GM12891 (cell line): ENCODE measurements around the gene MKRN3.
"Not testable (repeated sequence)": the region's sequence is repeated elsewhere in the genome, so short reads cannot be mapped to it uniquely, and the experiment has no call there.

Experiments
- DNase-seq: peaks from one replicate; pipeline ENCODE4 v3.0.0; 2011; ENCODE audit warnings: low spot score; ENCODE audit not compliant: insufficient read length
- FAIRE-seq: peaks from 2 replicates; lab custom pipeline; 2011; peaks lifted over from hg19 to GRCh38; lab: Jason Lieb, UNC
- PAX5 ChIP-seq: IDR thresholded peaks from 2 replicates; pipeline ENCODE4 v1.6.1; 2011; ENCODE audit warnings: low read length, moderate library complexity, mild to moderate bottlenecking; ENCODE audit not compliant: insufficient read depth, severe bottlenecking
- POLR2A ChIP-seq: IDR thresholded peaks from 2 replicates; pipeline ENCODE4 v1.6.1; 2011; ENCODE audit warnings: low read depth, low read length, control low read depth
- POLR2AphosphoS5 ChIP-seq: IDR thresholded peaks from 2 replicates; pipeline ENCODE4 v1.6.1; 2011; ENCODE audit warnings: low read depth, low read length, control low read depth
- POU2F2 ChIP-seq: IDR thresholded peaks from 2 replicates; pipeline ENCODE4 v1.6.1; 2011; ENCODE audit warnings: low read depth, mild to moderate bottlenecking, control low read depth, low read length, moderate library complexity
- SPI1 ChIP-seq: IDR thresholded peaks from 2 replicates; pipeline ENCODE4 v1.6.1; 2011; ENCODE audit warnings: low read depth, low read length, control low read depth
- TAF1 ChIP-seq: IDR thresholded peaks from 2 replicates; pipeline ENCODE4 v1.6.1; 2011; ENCODE audit warnings: low read depth, low read length, control low read depth

Gene MKRN3

GRCh38 chr15:23574742-23575141 lies 9.3 kb downstream of the MKRN3 start:
- no peak for DNase-seq
- TF ChIP-seq POLR2AphosphoS5 (no peak), POU2F2 (no peak), SPI1 (no peak), TAF1 (no peak), PAX5 (no peak)
- FAIRE-seq: no peak

GRCh38 chr15:23576061-23576460 lies 10.6 kb downstream of the MKRN3 start:
- TF ChIP-seq TAF1: no peak
- TF ChIP-seq POU2F2: no peak
- no peak for TF ChIP-seq POLR2A
- TF ChIP-seq POLR2AphosphoS5: no peak
- TF ChIP-seq SPI1: no peak
- TF ChIP-seq PAX5: no peak
- FAIRE-seq (no peak), DNase-seq (no peak)

GRCh38 chr15:23578521-23579150 lies 13.2 kb downstream of the MKRN3 start:
- no peak for FAIRE-seq
- DNase-seq: no peak

GRCh38 chr15:23588268-23588667 lies 22.8 kb downstream of the MKRN3 start:
- DNase-seq (no peak), FAIRE-seq (no peak)
- TF ChIP-seq PAX5: no peak
- no peak for TF ChIP-seq POU2F2
- TF ChIP-seq SPI1: no peak
- no peak for TF ChIP-seq TAF1
- TF ChIP-seq POLR2AphosphoS5: no peak
- no peak for TF ChIP-seq POLR2A

More at GRCh38 chr15:23578521-23579150, 13.2 kb downstream of the MKRN3 start:
- TF ChIP-seq POLR2AphosphoS5 (no peak), POLR2A (no peak), SPI1 (no peak), POU2F2 (no peak), PAX5 (no peak), TAF1 (no peak)

- DNase-seq (no peak), FAIRE-seq (no peak)
- TF ChIP-seq SPI1 (no peak), PAX5 (no peak), TAF1 (no peak), POLR2A (no peak), POU2F2 (no peak), POLR2AphosphoS5 (no peak)
Observed at GRCh38 chr15:23589012-23589411, 23.5 kb downstream of the MKRN3 start.

GRCh38 chr15:23594252-23594770 lies 28.8 kb downstream of the MKRN3 start:
- no peak for TF ChIP-seq POU2F2
- TF ChIP-seq POLR2AphosphoS5: no peak
- TF ChIP-seq PAX5: no peak
- TF ChIP-seq TAF1: no peak
- TF ChIP-seq SPI1: no peak
- no peak for TF ChIP-seq POLR2A
- no peak for FAIRE-seq
- DNase-seq: no peak

- TF ChIP-seq POLR2AphosphoS5 (no peak), SPI1 (no peak), TAF1 (no peak), PAX5 (no peak)
- FAIRE-seq: no peak
- DNase-seq: no peak
Observed at GRCh38 chr15:23595368-23595767, 29.9 kb downstream of the MKRN3 start.

GRCh38 chr15:23596736-23597135 lies 31.3 kb downstream of the MKRN3 start:
- FAIRE-seq (no peak), DNase-seq (no peak)
- no peak for TF ChIP-seq POLR2A

GRCh38 chr15:23597278-23597677 lies 31.8 kb downstream of the MKRN3 start:
- not testable (repeated sequence) for DNase-seq, FAIRE-seq

GRCh38 chr15:23599053-23599452 lies 33.6 kb downstream of the MKRN3 start:
- FAIRE-seq (no peak), DNase-seq (no peak)
- no peak for TF ChIP-seq POU2F2
- TF ChIP-seq POLR2A: no peak
- no peak for TF ChIP-seq POLR2AphosphoS5
- no peak for TF ChIP-seq TAF1
- TF ChIP-seq PAX5: no peak
- TF ChIP-seq SPI1: no peak
